ENCODE measurements around the gene UBIAD1. TPM values are rescaled to one million over a fixed set of nuclear protein-coding genes. Genes with fewer than 3 reads are reported as not detected.
A peak's percentile ranks its signal among the peaks of the same experiment; 100 is the strongest.

UBIAD1 gene
- total and polyA plus RNA-seq, 9 of the 15 experiments (the other 6 are each of a cell fraction or from before 2014, with no cell fraction given), result 6.2 to 34.3 (median 22.3) TPM

DNA sequence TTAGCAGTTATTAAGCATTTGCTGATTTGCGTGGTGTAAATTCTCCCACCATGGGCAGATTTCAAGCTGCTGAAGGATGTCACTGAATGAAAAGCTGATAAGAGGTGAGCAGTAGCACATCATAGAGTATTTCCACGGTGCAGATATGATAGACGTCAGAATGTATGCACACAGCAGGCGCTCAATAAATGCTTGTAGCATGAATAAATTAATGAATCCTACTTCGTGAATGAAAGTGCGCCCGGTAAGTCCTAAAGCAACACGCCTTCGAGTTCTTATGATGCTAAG is 510 bp upstream of the UBIAD1 start:
- H3K9me1 ChIP-seq (ENCODE audit: control insufficient read depth, insufficient read depth, low read length), result no peaks in the 10 kb centered on the region
- no TSS peak for BruUV-seq (replicated peaks)
- H3K4me3 ChIP-seq, result peak overlapping the region; percentile 9; the same call in 1 of the 2 replicates
- no peaks in the 10 kb centered on the region for H3K27me3 ChIP-seq (ENCODE audit: control insufficient read depth in 2 of 2, insufficient read depth in 2 of 2, low read length in 2 of 2)
- peaks cover 25% of the 10 kb centered on the region; the same call in 2 of the 3 replicates for H3K36me3 ChIP-seq (ENCODE audit: control insufficient read depth, insufficient read depth, low read length)
- H4K20me1 ChIP-seq (replicated peaks; ENCODE audit: control insufficient read depth, insufficient read depth, low read length), result no peaks in the 10 kb centered on the region
- H3K79me2 ChIP-seq (ENCODE audit: control insufficient read depth, insufficient read depth, low read length), result peaks cover 40% of the 10 kb centered on the region
- TF ChIP-seq, protein P1, sequence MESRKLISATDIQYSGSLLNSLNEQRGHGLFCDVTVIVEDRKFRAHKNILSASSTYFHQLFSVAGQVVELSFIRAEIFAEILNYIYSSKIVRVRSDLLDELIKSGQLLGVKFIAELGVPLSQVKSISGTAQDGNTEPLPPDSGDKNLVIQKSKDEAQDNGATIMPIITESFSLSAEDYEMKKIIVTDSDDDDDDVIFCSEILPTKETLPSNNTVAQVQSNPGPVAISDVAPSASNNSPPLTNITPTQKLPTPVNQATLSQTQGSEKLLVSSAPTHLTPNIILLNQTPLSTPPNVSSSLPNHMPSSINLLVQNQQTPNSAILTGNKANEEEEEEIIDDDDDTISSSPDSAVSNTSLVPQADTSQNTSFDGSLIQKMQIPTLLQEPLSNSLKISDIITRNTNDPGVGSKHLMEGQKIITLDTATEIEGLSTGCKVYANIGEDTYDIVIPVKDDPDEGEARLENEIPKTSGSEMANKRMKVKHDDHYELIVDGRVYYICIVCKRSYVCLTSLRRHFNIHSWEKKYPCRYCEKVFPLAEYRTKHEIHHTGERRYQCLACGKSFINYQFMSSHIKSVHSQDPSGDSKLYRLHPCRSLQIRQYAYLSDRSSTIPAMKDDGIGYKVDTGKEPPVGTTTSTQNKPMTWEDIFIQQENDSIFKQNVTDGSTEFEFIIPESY (CRISPR knock-in tag; IDR thresholded peaks at IDR 0.05), result 0 out of 2 replicates have a peak, but pooled peaks have one; percentile 13
- TF ChIP-seq GTF2E2 (tag; IDR thresholded peaks at IDR 0.05) (peak; percentile 12; the same call in 1 of the 2 replicates), ZKSCAN8 (CRISPR knock-in tag; IDR thresholded peaks at IDR 0.05) (peak; percentile 99), ZFP36 (IDR thresholded peaks at IDR 0.05; ENCODE audit: low read depth, low read length, partially characterized antibody) (peak; percentile 15), ZNF764 (CRISPR knock-in tag; IDR thresholded peaks at IDR 0.05; ENCODE audit: low read depth) (no peak), L3MBTL2 (IDR thresholded peaks at IDR 0.05) (no peak), FOXK2 (conservative IDR thresholded peaks at IDR 0.05 in 1 of 2, IDR thresholded peaks at IDR 0.05 in 1 of 2; ENCODE audit: low read depth in 2 of 2) (0 out of 4 replicates have a peak, but pooled peaks of 1 of the 2 experiments have one; percentile 25)
- TF ChIP-seq, protein P2, sequence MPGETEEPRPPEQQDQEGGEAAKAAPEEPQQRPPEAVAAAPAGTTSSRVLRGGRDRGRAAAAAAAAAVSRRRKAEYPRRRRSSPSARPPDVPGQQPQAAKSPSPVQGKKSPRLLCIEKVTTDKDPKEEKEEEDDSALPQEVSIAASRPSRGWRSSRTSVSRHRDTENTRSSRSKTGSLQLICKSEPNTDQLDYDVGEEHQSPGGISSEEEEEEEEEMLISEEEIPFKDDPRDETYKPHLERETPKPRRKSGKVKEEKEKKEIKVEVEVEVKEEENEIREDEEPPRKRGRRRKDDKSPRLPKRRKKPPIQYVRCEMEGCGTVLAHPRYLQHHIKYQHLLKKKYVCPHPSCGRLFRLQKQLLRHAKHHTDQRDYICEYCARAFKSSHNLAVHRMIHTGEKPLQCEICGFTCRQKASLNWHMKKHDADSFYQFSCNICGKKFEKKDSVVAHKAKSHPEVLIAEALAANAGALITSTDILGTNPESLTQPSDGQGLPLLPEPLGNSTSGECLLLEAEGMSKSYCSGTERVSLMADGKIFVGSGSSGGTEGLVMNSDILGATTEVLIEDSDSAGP (CRISPR knock-in tag; IDR thresholded peaks at IDR 0.05), result no peak
- POLR2A ChIA-PET, result interaction anchor here (0.6 to 3.2 kb wide), 6 partner anchors 11 to 35 kb away, joined by 3 to 27 read pairs (median 3); partner anchors contain the start of gene MTOR
- in situ Hi-C loops (cut with MboI), result no loop called here
- DNase-seq (ENCODE audit: extremely low read depth in 1 of 4, low spot score in 3 of 4) (no peak), ATAC-seq (no peak), FAIRE-seq (no peak)
- H3K9me3 ChIP-seq (replicated peaks; ENCODE audit: control insufficient read depth, insufficient read depth, low read depth, low read length), result no peaks in the 10 kb centered on the region
- intact Hi-C loops (cut with micrococcal nuclease), result no loop called here
- no peak overlapping the region for H3K27ac ChIP-seq (ENCODE audit: extremely low read depth, low read depth, low read length)
- H3K4me2 ChIP-seq (ENCODE audit: insufficient read depth, low read length), result peak overlapping the region; percentile 76
- H3K9ac ChIP-seq (ENCODE audit: insufficient read depth in 1 of 2, low read depth in 2 of 2, low read length in 2 of 2), result no peak overlapping the region
- H3K4me1 ChIP-seq (replicated peaks in 1 of 2; ENCODE audit: control insufficient read depth in 2 of 2, insufficient read depth in 2 of 2, low read length in 2 of 2), result peaks cover 18 to 23% of the 10 kb centered on the region in 2 experiments
- CTCF ChIA-PET (ENCODE audit: low intra/inter-chr PET ratio), result no interaction called here
- 10% methylated on average over 9 of the region's 9 CpGs for WGBS (ENCODE audit: insufficient coverage, low coverage, missing lambda C conversion rate)
- H2AFZ ChIP-seq (ENCODE audit: low read depth, low read length), result peak overlapping the region; percentile 58
